ENCODE measurements around the gene CEP70.
A peak's percentile ranks its signal among the peaks of the same experiment; 100 is the strongest.
"Not testable (repeated sequence)": the region's sequence is repeated elsewhere in the genome, so short reads cannot be mapped to it uniquely, and the experiment has no call there.

Gene CEP70

DNA sequence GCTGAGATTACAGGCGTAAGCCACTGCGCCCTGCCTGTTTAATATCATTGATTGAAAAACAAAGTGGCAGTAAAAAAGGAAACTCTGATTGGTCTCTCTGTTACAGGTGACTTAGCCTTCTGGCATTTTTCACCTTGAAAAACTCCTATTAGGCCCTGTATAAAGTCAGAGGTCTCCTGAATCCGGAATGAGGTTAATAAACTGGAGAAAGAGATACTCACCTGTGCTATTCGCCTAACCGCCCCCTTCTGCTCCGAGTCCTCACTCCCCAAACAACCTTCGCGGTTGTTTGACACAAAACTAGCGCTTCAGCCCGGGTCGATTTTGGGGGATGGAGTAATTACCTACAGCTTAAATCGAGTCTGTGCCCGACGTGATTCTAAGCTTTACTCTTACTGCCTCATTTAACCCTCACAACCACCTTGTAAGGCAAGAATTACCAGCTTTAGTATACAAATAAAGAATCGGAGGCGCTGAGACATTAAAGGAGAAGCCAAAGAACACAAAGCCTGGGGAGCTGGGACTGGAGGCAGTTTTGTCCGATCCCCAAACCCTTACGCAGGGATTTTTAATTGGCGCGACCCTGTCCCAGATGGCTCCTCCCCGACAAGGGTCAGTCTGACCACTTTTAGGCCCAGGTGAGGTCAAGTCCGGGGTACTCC, 441 bp downstream of the CEP70 start:
- DNase-seq (ENCODE audit: insufficient read length, low spot score) (no peak), FAIRE-seq (no peak)

DNA sequence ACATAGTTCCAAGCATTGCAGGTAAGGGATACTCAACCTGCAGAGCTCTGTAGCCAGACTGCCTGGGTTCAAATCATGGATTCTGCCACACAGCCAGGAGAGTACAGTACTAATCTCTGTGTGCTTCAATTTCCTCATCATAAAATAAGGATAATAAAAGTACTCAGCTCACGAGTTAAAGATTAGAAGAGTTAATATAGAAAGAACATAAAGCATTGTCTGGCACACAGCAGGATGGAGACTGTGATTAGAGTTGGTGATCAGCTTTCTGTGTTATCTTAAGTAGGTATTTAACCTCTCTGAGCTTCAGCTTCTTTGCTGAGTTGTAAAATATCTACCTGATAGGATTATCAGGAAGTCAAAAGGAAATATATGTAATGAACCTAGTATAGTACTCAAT, 2.7 kb downstream of the CEP70 start:
- FAIRE-seq (no peak), DNase-seq (ENCODE audit: insufficient read length, low spot score) (no peak)

DNA sequence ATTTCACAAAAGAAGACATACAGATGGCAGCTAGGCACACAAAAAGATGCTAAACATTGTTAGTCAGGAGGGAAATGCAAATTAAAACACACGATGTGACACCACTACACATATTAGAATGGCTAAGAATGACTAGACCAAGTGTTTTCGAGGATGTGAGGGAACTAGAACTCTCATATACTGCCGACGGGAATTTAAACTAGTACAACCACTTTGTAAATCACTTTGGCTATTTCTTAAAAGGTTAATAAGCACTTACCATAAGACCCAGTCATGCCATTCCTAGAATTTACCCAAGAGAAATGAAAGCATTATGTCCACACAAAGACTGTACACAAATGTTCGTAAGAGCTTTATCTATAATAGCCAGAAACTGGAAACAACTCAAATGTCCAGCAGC, 5.6 kb downstream of the CEP70 start:
- DNase-seq (ENCODE audit: insufficient read length, low spot score) (no peak), FAIRE-seq (no peak)

DNA sequence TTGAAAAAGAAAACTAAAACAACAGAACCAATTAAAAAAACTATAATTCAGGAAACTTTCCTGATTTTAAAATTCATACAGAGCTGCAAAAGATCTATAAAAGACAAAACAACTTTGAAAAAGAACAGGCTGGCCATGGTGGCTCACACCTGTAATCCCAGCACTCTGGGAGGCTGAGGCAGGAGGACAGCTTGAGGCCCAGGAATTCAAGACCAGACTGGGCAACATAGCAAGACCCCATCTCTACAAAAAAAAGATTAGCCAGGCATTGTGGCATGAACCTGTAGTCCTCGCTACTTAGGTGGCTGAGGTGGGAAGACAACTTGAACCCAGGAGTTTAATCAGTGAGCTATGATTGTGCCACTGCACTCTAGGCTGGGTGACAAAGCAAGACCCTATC, 6.7 kb downstream of the CEP70 start:
- DNase-seq (ENCODE audit: insufficient read length, low spot score) = no peak
- no peak for FAIRE-seq

DNA sequence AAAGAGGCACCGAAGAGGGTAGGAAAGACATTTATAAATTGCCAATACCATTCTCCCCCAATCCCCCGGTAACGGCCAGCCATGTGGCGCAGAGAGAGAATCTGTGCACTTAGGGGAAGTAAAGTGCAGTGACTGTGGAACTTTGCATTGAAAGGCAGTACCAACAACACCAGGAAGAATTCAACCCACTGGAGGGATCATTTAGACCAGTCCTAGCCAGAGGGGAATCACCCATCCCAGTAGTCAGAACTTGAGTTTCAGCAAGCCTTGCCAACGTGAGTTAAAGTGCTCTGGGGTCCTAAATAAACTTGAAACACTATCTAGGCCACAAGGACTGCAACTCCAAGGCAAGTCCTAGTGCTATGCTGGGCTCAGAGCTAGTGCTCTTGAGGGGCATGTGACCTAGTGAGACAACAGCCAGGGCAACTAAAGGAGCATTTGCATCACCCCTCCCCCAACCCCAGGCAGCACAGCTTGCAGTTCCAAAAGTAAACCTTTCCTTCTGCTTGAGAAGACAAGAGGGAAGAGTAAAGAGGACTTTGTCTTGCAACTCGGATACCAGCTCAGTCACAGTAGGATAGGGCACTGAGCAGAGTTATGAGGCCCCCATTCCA, 15.0 kb downstream of the CEP70 start:
- FAIRE-seq = no peak
- DNase-seq (ENCODE audit: insufficient read length, low spot score) = no peak

DNA sequence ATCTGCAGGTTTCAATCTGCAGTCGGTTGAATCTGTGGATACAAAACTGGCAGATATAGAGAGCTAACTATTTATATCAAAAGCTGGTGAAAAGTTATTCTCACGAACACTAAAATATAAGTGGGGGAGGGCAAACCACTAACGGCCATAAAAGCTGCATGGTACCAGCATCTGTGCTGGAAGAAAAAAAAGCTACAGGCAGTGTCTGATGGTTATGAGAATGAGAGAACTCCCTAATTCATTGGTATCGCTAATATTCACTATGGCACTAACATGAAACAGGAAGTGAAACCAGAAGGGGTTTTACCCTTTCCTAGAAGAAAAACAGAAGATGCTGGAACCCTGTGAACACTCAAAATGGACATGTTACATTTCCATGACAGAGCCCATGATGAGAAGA, 15.9 kb downstream of the CEP70 start:
- DNase-seq (ENCODE audit: insufficient read length, low spot score) (no peak), FAIRE-seq (no peak)

DNA sequence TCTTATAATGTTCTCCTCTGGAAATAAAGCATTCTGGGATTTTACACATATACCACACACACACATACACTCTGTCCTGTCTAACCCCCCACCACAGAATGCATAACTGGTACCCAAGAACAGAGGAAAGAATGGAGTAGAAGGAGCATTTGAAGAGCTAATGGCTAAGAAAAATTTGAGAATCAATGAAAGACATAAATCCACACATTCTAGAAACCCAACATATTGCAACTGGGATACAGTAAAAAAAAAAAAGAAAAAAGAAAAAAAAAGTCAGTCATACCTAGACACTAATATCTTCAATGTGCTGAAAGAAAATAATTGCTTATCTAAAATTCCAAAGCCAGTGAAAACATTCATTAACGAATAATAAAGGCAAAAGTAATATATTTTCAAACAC, 20.9 kb downstream of the CEP70 start:
- no peak for DNase-seq (ENCODE audit: insufficient read length, low spot score)
- FAIRE-seq = no peak

DNA sequence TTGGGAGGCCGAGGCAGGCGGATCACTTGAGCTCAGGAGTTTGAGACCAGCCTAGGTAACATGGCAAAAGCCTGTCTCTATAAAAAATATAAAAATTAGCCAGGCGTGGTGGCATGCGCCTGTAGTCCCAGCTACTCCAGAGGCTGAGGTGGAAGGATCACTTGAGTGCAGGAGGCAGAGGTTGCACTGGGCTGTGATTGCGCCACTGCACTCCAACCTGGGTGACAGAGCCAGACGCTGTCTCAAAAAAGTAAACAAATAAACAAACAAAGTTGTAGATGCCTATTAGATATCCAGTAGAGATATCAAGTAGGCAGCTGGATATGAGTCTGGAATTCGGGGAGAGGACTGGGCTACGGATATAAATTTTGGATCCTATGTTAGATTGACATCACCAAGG, 24.4 kb downstream of the CEP70 start:
- not testable (repeated sequence) for FAIRE-seq; DNase-seq (ENCODE audit: insufficient read length, low spot score)

DNA sequence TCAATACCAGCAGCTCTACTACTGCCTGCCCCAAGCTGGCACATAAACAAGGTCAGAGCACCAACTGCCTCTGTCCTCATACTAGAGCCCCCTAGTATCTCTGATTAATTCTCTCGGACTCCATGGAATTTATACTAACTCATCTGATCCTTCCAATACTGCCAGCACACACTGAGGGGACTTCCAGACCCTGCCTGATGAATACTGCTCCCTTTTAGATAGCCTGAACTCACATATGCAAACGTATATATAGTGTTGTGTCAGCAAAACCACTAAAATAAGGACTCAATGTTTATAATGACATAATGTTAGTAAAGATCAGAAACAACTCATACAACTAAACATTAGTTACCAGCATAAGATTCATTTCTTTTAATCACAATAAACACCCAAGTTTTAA, 25.0 kb downstream of the CEP70 start:
- DNase-seq (ENCODE audit: insufficient read length, low spot score) (peak; percentile 33), FAIRE-seq (no peak)

DNA sequence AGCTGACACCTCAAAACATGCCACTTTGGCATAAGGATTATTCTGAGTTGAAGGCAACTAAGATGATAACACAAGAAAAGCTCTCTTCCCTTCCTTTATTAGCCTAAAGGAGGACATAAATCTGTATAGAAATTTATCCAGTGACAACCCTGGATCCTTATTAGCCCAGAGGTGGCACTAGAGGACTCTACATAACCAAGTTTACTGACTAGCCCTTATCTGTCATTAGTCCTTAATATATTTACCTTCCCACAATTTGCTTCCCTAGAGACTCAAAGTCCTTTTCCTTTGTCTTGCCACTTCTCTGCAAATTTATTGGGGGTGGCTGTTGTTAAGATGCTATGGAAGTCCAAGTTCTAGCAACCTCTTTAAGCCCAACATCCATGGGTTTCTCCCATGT, 26.7 kb downstream of the CEP70 start:
- FAIRE-seq (no peak), DNase-seq (ENCODE audit: insufficient read length, low spot score) (no peak)

DNA sequence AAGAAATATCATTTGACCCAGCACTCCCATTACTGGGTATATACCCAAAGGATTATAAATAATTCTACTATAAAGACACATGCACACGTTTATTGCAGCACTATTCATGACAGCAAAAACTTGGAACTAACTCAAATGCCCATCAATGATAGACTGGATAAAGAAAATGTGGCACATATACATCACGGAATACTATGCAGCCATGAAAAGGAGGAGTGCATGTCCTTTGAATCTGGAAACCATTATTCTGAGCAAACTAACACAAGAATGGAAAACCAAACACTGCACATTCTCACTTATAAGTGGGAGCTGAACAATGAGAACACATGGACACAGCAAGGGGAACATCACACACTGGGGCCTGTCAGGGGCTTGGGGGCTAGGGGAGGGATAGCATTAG, 27.8 kb downstream of the CEP70 start:
- DNase-seq (ENCODE audit: insufficient read length, low spot score); FAIRE-seq: not testable (repeated sequence)

DNA sequence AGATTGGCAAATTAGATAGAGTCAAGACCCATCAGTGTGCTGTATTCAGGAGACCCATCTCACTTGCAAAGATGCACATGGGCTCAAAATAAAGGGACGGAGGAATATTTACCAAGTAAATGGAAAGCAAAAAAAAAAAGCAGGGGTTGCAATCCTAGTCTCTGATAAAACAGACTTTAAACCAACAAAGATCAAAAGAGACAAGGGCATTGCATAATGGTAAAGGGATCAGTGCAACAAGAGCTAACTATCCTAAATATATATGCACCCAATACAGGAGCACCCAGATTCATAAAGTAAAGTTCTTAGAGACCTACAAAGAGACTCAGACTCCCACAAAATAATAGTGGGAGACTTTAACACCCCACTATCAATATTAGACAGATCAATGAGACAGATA, 31.2 kb downstream of the CEP70 start:
- not testable (repeated sequence) for FAIRE-seq; DNase-seq (ENCODE audit: insufficient read length, low spot score)

DNA sequence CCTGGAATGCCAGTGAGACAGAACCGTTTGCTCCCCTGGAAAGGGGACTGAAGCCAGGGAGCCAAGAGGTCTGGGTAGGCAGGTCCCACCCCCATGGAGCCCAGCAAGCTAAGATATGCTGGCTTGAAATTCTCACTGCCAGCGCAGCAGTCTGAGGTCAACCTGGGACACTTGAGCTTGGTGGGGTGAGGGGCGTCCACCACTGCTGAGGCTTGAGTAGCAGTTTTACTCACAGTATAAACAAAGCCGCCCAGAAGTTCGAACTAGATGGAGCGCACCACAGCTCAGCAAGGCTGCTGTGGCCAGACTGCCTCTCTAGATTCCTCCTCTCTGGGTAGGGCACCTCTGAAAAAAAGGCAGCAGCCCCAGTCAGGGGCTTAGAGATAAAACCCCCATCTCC, 33.6 kb downstream of the CEP70 start:
- no peak for FAIRE-seq
- no peak for DNase-seq (ENCODE audit: insufficient read length, low spot score)

DNA sequence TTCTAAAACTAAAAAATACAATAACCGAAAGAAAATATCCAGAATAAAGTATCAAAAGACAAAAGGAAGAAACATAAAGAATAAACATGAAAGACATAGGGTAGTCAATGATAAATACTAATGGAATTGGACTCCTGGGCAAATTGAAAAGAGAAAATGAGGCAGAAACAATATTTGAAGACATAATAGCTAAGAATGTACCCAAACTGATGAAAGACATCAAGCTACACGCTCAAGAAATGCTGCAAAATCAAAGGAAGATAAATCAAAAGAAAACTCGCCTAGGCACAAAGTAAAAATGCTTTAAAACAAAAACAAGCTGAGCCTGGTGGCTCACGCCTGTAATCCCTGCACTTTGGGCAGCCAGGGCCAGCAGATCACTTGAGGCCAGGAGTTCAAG, 34.9 kb downstream of the CEP70 start:
- DNase-seq (ENCODE audit: insufficient read length, low spot score) (no peak), FAIRE-seq (no peak)

DNA sequence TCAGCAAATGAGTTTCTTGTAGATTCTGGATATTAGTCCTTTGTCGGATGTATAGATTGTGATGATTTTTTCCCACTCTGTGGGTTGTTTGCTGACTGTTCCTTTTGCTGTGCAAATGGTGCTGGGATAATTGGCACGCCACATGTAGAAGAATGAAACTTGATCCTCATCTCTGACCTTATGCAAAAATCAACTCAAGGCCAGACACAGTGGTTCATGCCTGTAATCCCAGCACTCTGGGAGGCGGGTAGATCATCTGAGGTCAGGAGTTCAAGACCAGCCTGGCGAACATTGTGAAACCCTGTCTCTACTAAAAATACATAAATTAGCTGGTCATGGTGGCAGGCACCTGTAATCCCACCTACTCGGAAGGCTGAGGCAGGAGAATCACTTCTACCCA, 39.3 kb downstream of the CEP70 start:
- not testable (repeated sequence) for FAIRE-seq

DNA sequence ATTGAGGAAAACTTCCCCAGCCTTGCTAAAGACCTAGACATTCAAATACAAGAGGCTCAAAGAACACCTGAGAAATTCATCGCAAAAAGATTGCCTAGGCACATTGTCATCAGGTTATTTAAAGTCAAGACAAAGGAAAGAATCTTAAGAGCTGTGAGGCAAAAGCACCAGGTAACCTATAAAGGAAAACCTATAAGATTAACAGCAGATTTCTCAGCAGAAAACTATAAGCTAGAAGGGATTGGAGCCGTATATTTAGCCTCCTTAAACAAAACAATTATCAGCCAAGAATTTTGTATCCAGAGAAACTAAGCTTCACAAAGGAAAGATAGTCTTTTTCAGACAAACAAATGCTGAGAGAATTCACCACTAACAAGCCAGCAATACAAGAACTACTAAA, 43.1 kb downstream of the CEP70 start:
- not testable (repeated sequence) for FAIRE-seq; DNase-seq (ENCODE audit: insufficient read length, low spot score)

More for the DNA sequence above, 39.3 kb downstream of the CEP70 start:
- DNase-seq (ENCODE audit: insufficient read length, low spot score) = not testable (repeated sequence)

DNA sequence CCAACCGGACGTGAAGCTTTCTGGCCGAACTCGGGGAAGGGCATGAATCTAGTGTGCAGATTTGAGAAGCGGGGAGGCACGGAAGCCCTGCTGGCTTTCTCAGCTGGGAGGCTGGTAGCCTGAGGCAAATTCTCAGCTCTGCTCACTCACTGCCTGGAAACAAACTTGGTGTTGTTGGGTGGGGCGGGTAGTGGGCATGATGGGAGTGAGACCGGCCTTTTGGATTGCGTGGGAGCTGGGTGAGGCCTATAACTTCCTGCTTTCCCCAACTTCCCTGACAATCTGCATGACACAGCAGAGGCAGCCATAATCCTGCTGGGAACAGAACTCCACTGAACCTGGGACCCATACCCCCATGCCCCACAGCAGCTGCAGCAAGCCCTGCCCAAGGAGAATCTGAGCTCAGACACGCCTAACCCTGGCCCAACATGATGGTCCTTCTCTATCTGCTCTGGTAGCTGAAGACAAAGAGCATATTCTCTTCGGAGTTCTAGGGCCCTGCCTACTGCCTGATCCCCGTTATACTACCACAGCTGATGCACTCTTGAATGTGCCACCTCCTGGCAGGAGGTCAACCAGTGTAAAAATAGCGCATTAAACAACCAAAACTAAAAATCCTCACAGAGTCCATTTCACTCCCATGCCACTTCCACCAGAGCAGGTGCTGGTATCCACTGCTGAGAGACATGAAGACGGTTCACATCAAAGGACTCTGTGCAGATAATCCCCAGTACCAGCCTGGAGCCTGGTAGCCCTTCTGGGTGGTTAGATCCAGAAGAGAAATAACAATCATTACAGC, 44.7 kb downstream of the CEP70 start:
- DNase-seq (ENCODE audit: insufficient read length, low spot score) = no peak
- peak; percentile 49 for FAIRE-seq

DNA sequence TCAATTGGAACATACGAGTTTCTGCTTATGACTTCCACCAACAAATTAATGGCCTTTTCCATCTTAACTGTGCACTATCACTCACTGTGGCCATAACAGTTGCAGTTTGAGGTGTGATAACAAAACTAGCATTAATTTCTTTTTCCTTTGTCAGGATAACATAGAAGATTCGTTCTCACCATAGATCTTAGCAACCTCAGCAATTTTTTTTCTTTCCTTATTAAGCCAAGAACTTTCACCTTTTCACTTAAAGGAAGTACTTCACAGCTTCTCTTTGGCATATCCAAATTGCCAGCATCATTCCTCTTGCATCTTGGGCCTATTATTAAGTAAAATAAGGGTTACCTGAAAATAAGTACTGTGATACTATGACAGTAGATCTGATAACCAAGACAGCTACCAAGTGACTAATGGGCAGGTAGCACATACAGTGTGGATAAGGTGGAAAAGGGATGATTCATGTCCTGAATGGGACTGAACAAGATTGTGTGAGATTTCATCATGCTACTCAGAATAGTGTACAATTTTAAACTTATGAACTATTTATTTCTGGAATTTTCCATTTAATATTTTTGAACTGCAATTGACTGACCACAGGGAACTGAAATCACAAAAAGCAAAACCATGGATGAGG, 46.6 kb downstream of the CEP70 start:
- DNase-seq (ENCODE audit: insufficient read length, low spot score) (no peak), FAIRE-seq (no peak)

DNA sequence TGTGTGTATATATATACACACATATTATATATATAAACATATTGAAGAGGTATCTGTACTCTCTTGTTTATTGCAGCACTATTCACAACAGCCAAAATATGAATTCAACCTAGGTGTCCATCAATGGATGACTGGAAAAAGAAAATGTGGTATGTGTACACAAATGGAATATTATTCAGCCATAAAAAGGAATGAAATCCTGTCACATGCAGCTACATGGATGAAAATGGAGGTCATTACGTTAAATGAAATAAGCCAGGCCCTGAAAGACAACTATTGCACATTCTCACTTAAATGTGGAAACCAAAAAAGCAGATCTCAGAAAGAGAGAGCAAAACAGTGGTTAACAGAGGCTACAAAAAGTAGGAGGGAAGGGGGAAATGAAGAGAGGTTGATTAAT, 49.5 kb downstream of the CEP70 start:
- DNase-seq (ENCODE audit: insufficient read length, low spot score) = no peak
- FAIRE-seq = no peak

DNA sequence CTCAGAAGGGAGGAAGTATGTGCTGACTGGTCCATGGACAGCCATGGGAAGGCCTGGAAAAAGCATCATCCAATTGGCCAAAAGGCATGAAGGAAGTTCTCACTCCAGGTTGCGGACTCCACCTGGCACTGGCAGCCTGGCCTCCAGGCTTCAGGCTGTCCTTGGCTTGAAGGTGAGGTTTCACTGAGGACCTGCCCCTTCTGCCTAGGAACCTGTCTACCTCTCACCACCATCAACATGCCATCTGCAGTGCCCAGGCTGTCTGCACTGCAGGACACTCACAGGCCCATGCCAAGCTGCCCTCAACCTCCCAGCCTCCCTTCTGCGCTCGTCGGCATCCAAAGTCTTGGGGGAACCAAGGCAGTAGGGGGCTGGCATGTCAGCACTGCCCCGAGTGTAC, 51.1 kb downstream of the CEP70 start:
- FAIRE-seq (peak; percentile 13), DNase-seq (ENCODE audit: insufficient read length, low spot score) (no peak)

DNA sequence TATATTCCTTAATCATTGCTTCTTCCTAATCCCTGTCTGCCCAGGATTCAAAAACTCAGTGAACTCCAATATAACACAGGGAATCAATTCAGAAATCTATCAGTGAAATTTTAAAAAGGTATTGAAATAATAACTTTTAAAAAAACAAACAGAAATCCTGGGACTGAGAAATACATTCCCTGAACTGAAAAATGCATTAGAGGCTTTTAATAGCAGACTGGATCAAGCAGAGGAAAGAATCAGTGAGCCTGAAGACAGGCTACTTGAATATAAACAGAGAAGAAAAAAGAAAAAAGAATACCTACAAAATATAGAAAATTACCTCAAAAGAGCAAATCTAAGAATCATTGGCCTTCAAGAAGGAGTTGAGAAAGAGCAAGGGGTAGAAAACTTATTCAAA, 54.7 kb downstream of the CEP70 start:
- DNase-seq (ENCODE audit: insufficient read length, low spot score) (no peak), FAIRE-seq (no peak)
